Lower lobe of right lung (tissue), 2 donors: Measurements from ENCODE around the gene ADCY5. TPM values are rescaled to one million over a fixed set of nuclear protein-coding genes. Genes with fewer than 3 reads are reported as not detected.

Source experiments
- ATAC-seq, 2 donors: fragments of 200-7000 bp; cut with Tn5 transposase; one replicate each; pipeline ENCODE4 v1.9.1; 2020 to 2022; ENCODE audit warnings: mild to moderate bottlenecking in 2 of 2, moderate library complexity in 2 of 2
- DNase-seq: peaks from one replicate; pipeline ENCODE4 v3.0.0-alpha.2; 2020
- H3K27ac ChIP-seq: fragments of 200-600 bp; one replicate; pipeline ENCODE4 v1.8.0; 2022
- H3K27me3 ChIP-seq: fragments of 200-600 bp; one replicate; pipeline ENCODE4 v1.8.0; 2022; ENCODE audit warnings: low read depth
- H3K36me3 ChIP-seq: fragments of 200-600 bp; one replicate; pipeline ENCODE4 v1.8.0; 2022; ENCODE audit warnings: mild to moderate bottlenecking
- H3K4me1 ChIP-seq: fragments of 200-600 bp; one replicate; pipeline ENCODE4 v1.8.0; 2022
- H3K4me3 ChIP-seq: fragments of 200-600 bp; one replicate; pipeline ENCODE4 v1.8.0; 2022; ENCODE audit warnings: mild to moderate bottlenecking
- H3K9me3 ChIP-seq: fragments of 200-600 bp; one replicate; pipeline ENCODE4 v1.8.0; 2022
- intact Hi-C: fragments of 100-400 bp; cut with DNase I; formaldehyde crosslinking; loops from one replicate; pipeline ENCODE4 v1.11.0; 2022
- total RNA-seq: library from RNA; stranded (reverse); fragmentation: NEBNext Ultra II Directional; extraction: Animal tissue kit (Norgen Biotek cat#: 25700); gene quantifications from one replicate; pipeline ENCODE4 v1.2.1, GENCODE V29; 2021
- TF ChIP-seq, protein P1 (sequence below): fragments of 200-600 bp; IDR thresholded peaks from one replicate; pipeline ENCODE4 v1.8.0; 2022; ENCODE audit warnings: antibody characterized with exemption, mild to moderate bottlenecking
- donor health status: DM: no; HTN: yes; CAD: no; lungs with severe emphysema.

ADCY5 gene
- total RNA-seq, 1 donor from 2014 or later: 5.6 TPM

DNA sequence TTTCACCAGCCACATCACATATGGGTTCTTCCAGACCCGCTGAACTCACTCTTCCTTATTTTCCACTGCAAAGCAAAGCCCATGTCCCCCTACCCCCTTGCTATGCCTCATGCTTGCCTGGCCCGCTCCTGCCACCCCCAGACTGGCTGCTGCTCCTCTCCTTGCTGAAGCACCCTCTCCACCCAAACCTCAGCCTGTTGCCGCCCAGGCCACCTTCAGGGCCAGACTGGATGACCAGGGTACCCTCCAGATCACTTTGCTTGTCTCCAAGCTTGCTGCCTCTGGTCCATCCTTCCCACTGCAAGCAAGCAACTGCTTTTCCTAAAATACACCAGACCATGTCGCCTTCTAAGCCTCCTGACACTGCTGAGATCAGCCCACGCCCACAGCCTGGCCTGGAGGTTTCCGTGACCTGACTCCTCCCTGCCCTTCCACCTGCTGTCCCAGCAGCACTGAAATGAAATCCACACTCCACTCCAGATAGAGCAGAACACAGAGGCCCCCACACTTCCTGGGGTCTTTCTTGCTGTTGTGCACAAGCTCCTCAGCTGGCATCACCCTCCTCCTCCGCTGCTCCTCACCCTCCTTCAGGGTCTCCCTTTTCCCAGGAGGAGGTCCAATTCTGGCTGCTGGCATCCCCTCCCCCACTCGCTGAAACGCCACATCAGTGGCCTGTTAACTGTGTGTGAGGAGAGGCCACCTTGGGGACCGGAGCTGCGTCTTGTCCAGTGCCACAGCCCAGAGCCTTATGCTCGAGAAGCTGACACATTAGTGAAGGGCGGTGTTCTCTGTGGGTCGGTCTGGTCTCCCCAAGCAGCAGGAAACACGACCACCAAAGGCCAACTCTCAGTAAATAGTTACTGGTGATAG, 99.1 kb downstream of the ADCY5 start:
- H3K4me1 ChIP-seq: no peaks in the 10 kb centered on the region
- H3K27ac ChIP-seq: no peak overlapping the region
- DNase-seq: no peak

DNA sequence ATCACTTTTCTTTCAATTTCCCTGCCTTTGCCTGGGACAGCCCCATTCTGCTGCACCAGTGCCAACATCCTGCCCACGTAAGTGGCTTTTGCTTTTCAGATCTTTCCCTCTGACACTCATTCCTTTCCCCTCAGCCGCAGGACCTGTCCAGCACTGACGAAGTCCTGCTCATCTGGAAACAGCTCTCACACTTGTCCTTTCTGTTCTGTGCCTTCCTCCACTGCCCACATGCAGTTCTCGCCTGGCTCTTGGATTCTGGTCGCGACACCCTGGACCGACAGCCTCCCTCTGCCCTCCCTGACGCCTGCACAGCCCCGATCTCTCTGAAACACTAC, 99.7 kb downstream of the ADCY5 start:
- no peak overlapping the region for H3K4me3 ChIP-seq
- TF ChIP-seq, protein P1, sequence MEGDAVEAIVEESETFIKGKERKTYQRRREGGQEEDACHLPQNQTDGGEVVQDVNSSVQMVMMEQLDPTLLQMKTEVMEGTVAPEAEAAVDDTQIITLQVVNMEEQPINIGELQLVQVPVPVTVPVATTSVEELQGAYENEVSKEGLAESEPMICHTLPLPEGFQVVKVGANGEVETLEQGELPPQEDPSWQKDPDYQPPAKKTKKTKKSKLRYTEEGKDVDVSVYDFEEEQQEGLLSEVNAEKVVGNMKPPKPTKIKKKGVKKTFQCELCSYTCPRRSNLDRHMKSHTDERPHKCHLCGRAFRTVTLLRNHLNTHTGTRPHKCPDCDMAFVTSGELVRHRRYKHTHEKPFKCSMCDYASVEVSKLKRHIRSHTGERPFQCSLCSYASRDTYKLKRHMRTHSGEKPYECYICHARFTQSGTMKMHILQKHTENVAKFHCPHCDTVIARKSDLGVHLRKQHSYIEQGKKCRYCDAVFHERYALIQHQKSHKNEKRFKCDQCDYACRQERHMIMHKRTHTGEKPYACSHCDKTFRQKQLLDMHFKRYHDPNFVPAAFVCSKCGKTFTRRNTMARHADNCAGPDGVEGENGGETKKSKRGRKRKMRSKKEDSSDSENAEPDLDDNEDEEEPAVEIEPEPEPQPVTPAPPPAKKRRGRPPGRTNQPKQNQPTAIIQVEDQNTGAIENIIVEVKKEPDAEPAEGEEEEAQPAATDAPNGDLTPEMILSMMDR: no peak
- H3K27ac ChIP-seq: no peak overlapping the region
- H3K36me3 ChIP-seq: no peaks in the 10 kb centered on the region
- H3K27me3 ChIP-seq: no peaks in the 10 kb centered on the region
- no peak for ATAC-seq
- H3K9me3 ChIP-seq: no peaks in the 10 kb centered on the region
- intact Hi-C loops: no loop called here
- DNase-seq: no peak
- no peaks in the 10 kb centered on the region for H3K4me1 ChIP-seq

More for the DNA sequence above, 99.1 kb downstream of the ADCY5 start:
- TF ChIP-seq, protein P1: no peak
- Histone ChIP-seq H3K9me3 (no peaks in the 10 kb centered on the region), H3K27me3 (no peaks in the 10 kb centered on the region), H3K36me3 (no peaks in the 10 kb centered on the region), H3K4me3 (no peak overlapping the region)
- intact Hi-C loops: no loop called here
- no peak for ATAC-seq

DNA sequence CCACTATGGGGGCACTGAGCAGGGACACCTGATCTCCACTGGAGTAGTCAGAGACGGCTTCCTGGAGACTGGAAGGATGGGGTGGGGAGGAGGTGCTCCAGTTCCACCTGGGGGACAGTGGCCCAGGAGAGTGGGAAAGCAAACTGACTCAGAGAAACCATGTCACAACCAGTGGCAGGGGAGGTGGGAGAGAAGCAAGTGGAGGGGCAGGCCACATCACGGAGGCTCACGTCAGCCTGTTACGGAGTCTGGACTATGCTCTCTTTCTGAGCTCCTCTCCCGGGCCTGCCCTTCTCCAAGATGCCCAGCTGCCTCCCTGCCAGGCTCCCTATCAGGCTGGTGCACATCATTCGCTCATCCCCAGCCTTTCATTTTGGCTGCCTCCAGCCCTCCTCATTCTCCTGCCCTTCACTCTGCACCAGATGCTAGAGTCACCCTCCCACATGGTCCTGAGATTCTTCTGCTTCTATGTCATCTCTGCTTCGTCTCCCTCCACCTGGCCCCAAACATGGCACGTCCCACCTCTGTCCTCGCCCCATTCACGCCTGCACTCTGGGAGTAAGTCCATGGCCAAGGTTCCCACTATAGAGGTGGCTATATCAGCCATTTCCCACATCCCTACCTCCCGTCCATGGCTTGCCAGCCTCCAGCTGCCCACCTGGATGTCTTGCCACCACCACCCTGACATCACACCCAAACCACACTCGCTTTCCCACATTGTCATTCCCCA, 100.3 kb downstream of the ADCY5 start:
- Histone ChIP-seq H3K27me3 (no peaks in the 10 kb centered on the region), H3K27ac (no peak overlapping the region), H3K9me3 (no peaks in the 10 kb centered on the region), H3K36me3 (no peaks in the 10 kb centered on the region), H3K4me3 (no peak overlapping the region), H3K4me1 (no peaks in the 10 kb centered on the region)
- no peak for ATAC-seq
- DNase-seq: no peak
- TF ChIP-seq, protein P1: no peak
- intact Hi-C loops: no loop called here

DNA sequence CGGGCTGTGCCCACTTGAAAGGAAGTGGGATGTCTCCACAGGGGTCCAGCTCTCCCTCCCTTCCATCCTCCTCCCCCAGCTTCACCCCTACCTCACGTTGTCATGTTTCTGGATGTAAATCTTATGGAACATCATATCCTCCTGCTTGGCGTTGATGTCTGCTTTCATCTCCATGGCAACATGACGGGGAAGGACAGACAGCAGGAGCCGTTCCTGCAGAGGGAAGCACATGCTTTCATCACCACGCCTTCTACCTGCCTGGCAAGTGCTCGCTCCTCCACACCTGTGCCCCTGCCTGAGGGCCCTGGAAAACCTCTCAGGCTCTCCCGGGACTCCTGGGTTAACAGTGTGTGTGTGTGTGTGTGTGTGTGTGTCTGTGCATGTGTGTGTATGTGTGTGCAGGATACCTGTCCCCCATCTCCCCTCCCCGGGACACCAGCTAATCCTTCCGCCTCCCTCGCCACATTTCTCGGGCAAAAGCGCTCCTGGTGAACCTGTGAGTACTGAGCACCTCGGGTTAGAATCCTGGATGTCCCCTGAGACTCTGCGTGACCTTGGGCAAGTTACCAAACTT, 101.1 kb downstream of the ADCY5 start:
- no peaks in the 10 kb centered on the region for H3K4me1 ChIP-seq
- TF ChIP-seq, protein P1: no peak
- H3K36me3 ChIP-seq: no peaks in the 10 kb centered on the region
- no peaks in the 10 kb centered on the region for H3K27me3 ChIP-seq
- H3K27ac ChIP-seq: no peak overlapping the region
- ATAC-seq: no peak
- intact Hi-C loops: no loop called here
- no peak for DNase-seq
- H3K4me3 ChIP-seq: no peak overlapping the region
- H3K9me3 ChIP-seq: no peaks in the 10 kb centered on the region

DNA sequence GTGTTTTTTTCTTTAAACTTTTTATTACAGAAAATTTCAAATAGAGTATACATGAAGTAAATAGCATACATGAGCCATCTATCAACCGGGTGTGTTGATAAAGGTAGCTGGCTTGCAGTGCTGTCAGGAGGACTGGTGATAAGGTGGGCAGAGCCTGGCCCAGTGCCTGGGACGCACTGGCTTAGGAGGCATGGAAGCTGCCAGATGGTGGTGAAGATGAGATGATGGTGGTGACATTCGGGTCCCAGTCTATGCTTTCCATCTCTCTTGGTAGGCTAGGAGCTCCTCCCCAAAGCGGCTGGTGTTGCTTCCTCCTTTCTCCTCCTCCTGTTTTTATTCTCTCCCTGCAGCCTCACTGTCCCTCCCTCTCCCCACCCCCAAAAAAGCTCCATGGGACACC, 101.7 kb downstream of the ADCY5 start:
- intact Hi-C loops: no loop called here
- no peak for ATAC-seq
- no peak for DNase-seq
- no peaks in the 10 kb centered on the region for H3K36me3 ChIP-seq
- TF ChIP-seq, protein P1: no peak
- no peak overlapping the region for H3K4me3 ChIP-seq
- H3K9me3 ChIP-seq: no peaks in the 10 kb centered on the region
- no peak overlapping the region for H3K27ac ChIP-seq
- no peaks in the 10 kb centered on the region for H3K4me1 ChIP-seq
- H3K27me3 ChIP-seq: no peaks in the 10 kb centered on the region
